Endothelial cell of umbilical vein (primary cell): ENCODE data around the gene PAK4. TPM values are rescaled to one million over a fixed set of nuclear protein-coding genes. Genes with fewer than 3 reads are reported as not detected.

Source experiments
- Bru-seq: library from RNA; stranded (reverse); fragments of 400-500 nt; gene quantifications from one replicate; lab custom pipeline; 2021; lab: Mats Ljungman, UMichigan
- BruChase-seq, 2 experiments: library from RNA; stranded (reverse); fragments of 400-500 nt; gene quantifications; one replicate each; lab custom pipeline; 2021; lab: Mats Ljungman, UMichigan
- BruUV-seq: library from RNA; stranded (reverse); fragments of 400-500 nt; replicated peaks from 2 replicates; lab custom pipeline; 2021; lab: Mats Ljungman, UMichigan
- CTCF ChIA-PET: fragments of 300-600, 350-600 bp; sonication (Branson Sonifier 250); formaldehyde crosslinking; loops from one replicate; lab custom pipeline; 2021; ENCODE audit warnings: antibody characterized with exemption, inconsistent platforms; lab: Charles Lee
- POLR2A ChIA-PET: fragments of 300-600, 350-600 bp; sonication (Branson Sonifier 250); formaldehyde crosslinking; loops from one replicate; lab custom pipeline; 2021; ENCODE audit warnings: antibody characterized with exemption, inconsistent platforms; lab: Charles Lee
- DNase-seq: peaks from one replicate; pipeline ENCODE4 v3.0.0-alpha.2; 2011; ENCODE audit warnings: low read depth, low spot score
- FAIRE-seq: peaks from 2 replicates; lab custom pipeline; 2011; peaks lifted over from hg19 to GRCh38; lab: Jason Lieb, UNC
- H2AFZ ChIP-seq: 2 replicates; pipeline ENCODE4 v1.6.0; 2012; ENCODE audit warnings: low read depth, low read length, control low read depth, inconsistent platforms
- H3K27ac ChIP-seq: 2 replicates; pipeline ENCODE4 v1.5.1; 2011; ENCODE audit warnings: low read depth, mild to moderate bottlenecking, control low read depth, low read length, moderate library complexity; ENCODE audit not compliant: insufficient read depth
- H3K27me3 ChIP-seq, 2 experiments: 2 replicates each; pipeline versions ENCODE4 v1.6.0 to v1.6.1; 2011; ENCODE audit warnings: low read length in 2 of 2, mixed read lengths in 1 of 2; ENCODE audit not compliant: control insufficient read depth in 2 of 2, insufficient read depth in 2 of 2
- H3K36me3 ChIP-seq, 2 experiments: 2 replicates in 1 of 2; 3 replicates in 1 of 2; pipeline ENCODE4 v1.5.1; 2011; ENCODE audit warnings: low read length in 2 of 2, mild to moderate bottlenecking in 1 of 2, moderate library complexity in 1 of 2; ENCODE audit not compliant: control insufficient read depth in 2 of 2, insufficient read depth in 2 of 2; ENCODE audit errors: extremely low read depth in 1 of 2
- H3K4me1 ChIP-seq: 3 replicates; pipeline ENCODE4 v1.5.1; 2011; ENCODE audit warnings: mild to moderate bottlenecking, low read length; ENCODE audit not compliant: control insufficient read depth, insufficient read depth; ENCODE audit errors: extremely low read depth
- H3K4me2 ChIP-seq: 2 replicates; pipeline ENCODE4 v1.6.1; 2011; ENCODE audit warnings: low read length, control low read depth, mixed read lengths; ENCODE audit not compliant: insufficient read depth
- H3K4me3 ChIP-seq, 3 experiments: fragments of 200-600 bp in 1 of 3; sonication (generic), shearing (Covaris generic) in 1 of 3; replicated peaks in 1 of 3; 2 replicates each; pipeline ENCODE4 v1.5.1; 2011 to 2016; ENCODE audit warnings: control low read depth in 3 of 3, low read length in 3 of 3, mild to moderate bottlenecking in 2 of 3, inconsistent platforms in 1 of 3, low read depth in 1 of 3, moderate library complexity in 1 of 3; ENCODE audit not compliant: insufficient read depth in 1 of 3
- H3K79me2 ChIP-seq: 2 replicates; pipeline ENCODE4 v1.6.0; 2012; ENCODE audit warnings: low read length, inconsistent platforms; ENCODE audit not compliant: control insufficient read depth, insufficient read depth
- H3K9ac ChIP-seq: replicated peaks from 2 replicates; pipeline ENCODE3; 2011; ENCODE audit warnings: low read length, control low read depth; ENCODE audit not compliant: insufficient read depth; ENCODE audit errors: extremely low read depth
- H3K9me1 ChIP-seq: replicated peaks from 3 replicates; pipeline ENCODE4 v1.6.0; 2011; ENCODE audit warnings: mild to moderate bottlenecking, low read length; ENCODE audit not compliant: control insufficient read depth, insufficient read depth; ENCODE audit errors: extremely low read depth
- H3K9me3 ChIP-seq: replicated peaks from 2 replicates; pipeline ENCODE4 v1.5.1; 2012; ENCODE audit warnings: low read length, inconsistent platforms; ENCODE audit not compliant: control insufficient read depth, insufficient read depth
- H4K20me1 ChIP-seq: replicated peaks from 2 replicates; pipeline ENCODE3; 2011; ENCODE audit warnings: mild to moderate bottlenecking, low read length; ENCODE audit not compliant: control insufficient read depth, insufficient read depth; ENCODE audit errors: extremely low read depth
- EZH2 ChIP-seq: IDR thresholded peaks from 2 replicates; pipeline ENCODE4 v1.6.1; 2012; ENCODE audit warnings: borderline replicate concordance, low read depth, mild to moderate bottlenecking, moderate library complexity, low read length, inconsistent platforms; ENCODE audit not compliant: severe bottlenecking
- GATA2 ChIP-seq: IDR thresholded peaks from 2 replicates; pipeline ENCODE4 v1.7.0; 2011; ENCODE audit warnings: low read depth, mild to moderate bottlenecking, moderate library complexity, mixed read lengths, low read length; ENCODE audit not compliant: insufficient read length, insufficient read depth
- JUN ChIP-seq: IDR thresholded peaks from 2 replicates; pipeline ENCODE4 v1.6.1; 2011; ENCODE audit warnings: borderline replicate concordance, low read depth; ENCODE audit not compliant: insufficient read length, insufficient read depth
- POLR2A ChIP-seq: IDR thresholded peaks from 2 replicates; pipeline ENCODE4 v1.6.1; 2012; ENCODE audit warnings: low read depth, mild to moderate bottlenecking, control low read depth, low read length
- POLR2AphosphoS5 ChIP-seq: IDR thresholded peaks from 2 replicates; pipeline ENCODE4 v1.6.1; 2012; ENCODE audit warnings: low read depth, mild to moderate bottlenecking, control low read depth, low read length, moderate library complexity; ENCODE audit not compliant: insufficient read depth
- dilution Hi-C: fragments of 300-500 bp; cut with MboI; formaldehyde crosslinking; loops from one replicate; pipeline ENCODE4 v1.15.0; 2019; ENCODE audit warnings: low sequenced_read_pairs; ENCODE audit not compliant: extremely low pct_ligation_motif_present
- intact Hi-C: fragments of 100-400 bp; cut with micrococcal nuclease; formaldehyde crosslinking; loops from one replicate; pipeline ENCODE4 v1.10.0; 2022
- long read RNA-seq: library from polyadenylated mRNA; stranded (forward); transcript quantifications from one replicate; pipeline ENCODE4 v2.0.0, GENCODE V29; 2021
- polyA minus RNA-seq, 3 experiments: library from RNA; depleted of rRNA, polyadenylated mRNA; stranded (reverse); fragments of >200 nt; gene quantifications; 1 replicate in 1 of 3; 2 replicates in 2 of 3; pipeline ENCODE4 v1.2.3, GENCODE V29; 2011
- polyA plus RNA-seq, 4 experiments: library from polyadenylated mRNA; depleted of rRNA in 3 of 4; stranded (reverse) in 3 of 4; unstranded in 1 of 4; fragments of >200 nt; gene quantifications; 2 replicates each; pipeline versions ENCODE4 v1.2.1 to v1.2.3, GENCODE V29; 2011 to 2012; ENCODE audit warnings: missing spikeins in 1 of 4
- total RNA-seq: library from RNA; stranded (reverse); gene quantifications from 2 replicates; pipeline ENCODE4 v1.2.3, GENCODE V29; 2021
- TF ChIP-seq, protein P1 (sequence below): IDR thresholded peaks from 2 replicates; pipeline ENCODE4 v1.6.1; 2011; ENCODE audit not compliant: insufficient read depth, insufficient read length

The PAK4 gene
- 49.6 and 55.4 TPM in 2 replicates for total RNA-seq
- 39.8 and 48.4 TPM in 2 replicates for polyA plus RNA-seq
- 24.3 and 32.3 TPM in 2 replicates for polyA plus RNA-seq (2011; cell fraction: cytosol; rRNA removed)
- 24.1 and 24.3 TPM in 2 replicates for polyA plus RNA-seq (2011; cell fraction: nucleus; rRNA removed)
- 26.5 and 39.9 TPM in 2 replicates for polyA plus RNA-seq (2012)
- 21.3 and 22.5 TPM in 2 replicates for polyA minus RNA-seq
- polyA minus RNA-seq (2011; cell fraction: cytosol; rRNA and poly(A)+ RNA removed) = 28.0 TPM
- polyA minus RNA-seq (2011; cell fraction: nucleus; rRNA and poly(A)+ RNA removed) = 14.5 and 29.1 TPM in 2 replicates
- percentile 59 among the genes with signal in this experiment for Bru-seq, nascent RNA
- percentile 73 among the genes with signal in this experiment for BruChase-seq, experiment 1, labeled RNA remaining after a 6-hour chase
- percentile 66 among the genes with signal in this experiment for BruChase-seq, experiment 2, labeled RNA remaining after a 2-hour chase
- long read RNA-seq, transcript PAK4-202 (9 exons, 2,739 nt) = major isoform, 13 of 76 reads
- long read RNA-seq, partial matches to known transcripts = 13 of 76 reads
- long read RNA-seq, other reads (novel, unspliced or antisense) = 46 of 76 reads

DNA sequence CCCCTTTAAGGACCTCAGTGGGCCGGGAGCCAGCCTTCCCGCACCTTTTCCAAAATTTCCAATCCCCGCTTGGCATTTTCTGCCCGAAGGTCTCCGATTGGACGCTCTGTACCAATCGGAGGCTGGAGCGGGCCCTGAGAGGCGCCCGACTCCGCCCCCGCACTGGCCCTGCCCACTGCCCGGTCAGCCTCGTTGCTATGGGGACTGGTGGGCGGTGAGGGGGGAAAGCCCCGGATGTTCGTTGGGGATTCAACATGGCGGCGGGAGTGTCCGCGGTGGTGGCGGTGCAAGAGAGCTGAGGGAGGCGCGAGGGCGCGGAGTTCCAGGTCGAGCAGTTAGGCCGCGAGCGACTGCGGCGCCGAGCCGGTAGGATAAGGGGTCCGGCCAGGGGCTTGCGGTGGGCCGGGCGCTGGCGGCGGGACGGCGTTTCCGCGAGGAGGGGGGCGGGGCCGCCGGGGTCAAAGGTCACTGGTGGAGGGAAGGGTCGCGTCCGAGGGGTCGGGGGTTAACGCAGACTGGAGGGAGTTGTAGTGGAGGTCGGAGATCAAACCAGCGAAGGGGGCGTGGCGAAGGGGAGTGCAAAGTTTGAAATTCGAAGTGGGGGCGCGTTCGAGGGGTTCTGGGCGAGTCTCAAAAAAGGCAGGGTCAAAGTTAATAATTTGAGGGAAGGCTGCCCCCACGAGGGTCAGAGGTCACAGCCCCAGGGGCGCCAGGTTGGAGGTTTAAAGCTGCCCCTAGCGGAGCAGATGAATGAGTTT, at the start of gene PAK4:
Gene PAK4 (plus strand): TSS at position 233 of the 758 bp plus-strand sequence. CDS start 43,768 bp downstream, outside the sequence.
- dilution Hi-C loops (no loop called here), intact Hi-C loops (loop anchor here (1.0 to 10.0 kb wide), 4 partner anchors 19 to 409 kb away; partner anchors contain the start of genes EID2B, MED29, PAF1 and PLEKHG2)
- H3K79me2 ChIP-seq = peaks cover 50% of the 10 kb centered on the region

GRCh38 chr19:39077323-39077722, 48.3 kb upstream of the PAK4 start:
- Histone ChIP-seq H4K20me1 (no peaks in the 10 kb centered on the region), H3K27ac (peak overlapping the region; percentile 3), H3K4me1 (peaks cover 23% of the 10 kb centered on the region), H3K4me2 (no peak overlapping the region), H3K27me3 (no peaks in the 10 kb centered on the region), H3K4me3 (no peak overlapping the region), H2AFZ (no peak overlapping the region), H3K9ac (no peak overlapping the region), H3K9me3 (no peaks in the 10 kb centered on the region), H3K79me2 (no peaks in the 10 kb centered on the region), H3K9me1 (no peaks in the 10 kb centered on the region), H3K36me3 (no peaks in the 10 kb centered on the region)
- intact Hi-C loops = no loop called here
- no TSS peak for BruUV-seq
- no peak for FAIRE-seq
- ChIA-PET CTCF (no interaction called here), POLR2A (no interaction called here)
- TF ChIP-seq JUN (no peak), EZH2 (no peak)
- TF ChIP-seq, protein P1, sequence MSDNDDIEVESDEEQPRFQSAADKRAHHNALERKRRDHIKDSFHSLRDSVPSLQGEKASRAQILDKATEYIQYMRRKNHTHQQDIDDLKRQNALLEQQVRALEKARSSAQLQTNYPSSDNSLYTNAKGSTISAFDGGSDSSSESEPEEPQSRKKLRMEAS = no peak
- dilution Hi-C loops = no loop called here
- DNase-seq = no peak

More for the DNA sequence above, at the start of gene PAK4:
- DNase-seq (peak; percentile 97), FAIRE-seq (peak; percentile 99)
- H4K20me1 ChIP-seq = no peaks in the 10 kb centered on the region
- H3K27me3 ChIP-seq = no peaks in the 10 kb centered on the region
- no peaks in the 10 kb centered on the region for H3K9me1 ChIP-seq
- peak; percentile 63 for TF ChIP-seq POLR2AphosphoS5
- peak; percentile 71 for TF ChIP-seq POLR2A
- TF ChIP-seq GATA2 = no peak
- H3K4me1 ChIP-seq = peaks cover 18% of the 10 kb centered on the region
- no peaks in the 10 kb centered on the region for H3K9me3 ChIP-seq
- POLR2A ChIA-PET = no interaction called here
- no TSS peak for BruUV-seq
- peak within 1 kb of the TSS; percentile 94 for H3K4me2 ChIP-seq
- H3K9ac ChIP-seq = peak within 1 kb of the TSS; percentile 59
- CTCF ChIA-PET = interaction anchor here (0.7 to 1.2 kb wide), 3 partner anchors 14 to 63 kb away, joined by 3 read pairs; no protein-coding TSS in a partner anchor
- H2AFZ ChIP-seq = peak within 1 kb of the TSS; percentile 98
- peak within 1 kb of the TSS; percentile 71 to 97 (median 85) for H3K4me3 ChIP-seq
- H3K36me3 ChIP-seq = no peaks in the 10 kb centered on the region
- H3K27ac ChIP-seq = peak within 1 kb of the TSS; percentile 39
